Dendritic cell treated with granulocyte-macrophage colony-stimulating factor and Interleukin-4, amounts not matched to agents 40 ng/mL and 50 ng/mL, for 4 days (primary cell): ENCODE results near the gene IARS1.

Source experiments
- H3K27ac Mint-ChIP-seq: one replicate; pipeline ENCODE4 v1.8.0; 2022; ENCODE audit warnings: mild to moderate bottlenecking, mixed read lengths
- H3K27me3 Mint-ChIP-seq: one replicate; pipeline ENCODE4 v1.8.0; 2022; ENCODE audit warnings: mild to moderate bottlenecking, mixed read lengths
- H3K36me3 Mint-ChIP-seq: one replicate; pipeline ENCODE4 v1.8.0; 2022; ENCODE audit warnings: low read depth, mixed read lengths
- H3K4me1 Mint-ChIP-seq: one replicate; pipeline ENCODE4 v1.8.0; 2022; ENCODE audit warnings: low read depth, mixed read lengths
- H3K4me3 Mint-ChIP-seq: one replicate; pipeline ENCODE4 v1.8.0; 2022; ENCODE audit warnings: mild to moderate bottlenecking, moderate library complexity, mixed read lengths
- H3K9me3 Mint-ChIP-seq: one replicate; pipeline ENCODE4 v1.8.0; 2022; ENCODE audit warnings: mixed read lengths
- intact Hi-C: fragments of 100-400 bp; cut with micrococcal nuclease; formaldehyde crosslinking; loops from one replicate; pipeline ENCODE4 v1.15.0; 2022

IARS1 gene

GRCh38 chr9:92293452-92294296, at the start of gene IARS1:
TSS of gene IARS1 (minus strand) at chr9:92293697. CDS start at chr9:92289419, 4,278 bp downstream.
- peaks cover 24% of the 10 kb centered on the region for H3K4me1 Mint-ChIP-seq
- H3K9me3 Mint-ChIP-seq: no peaks in the 10 kb centered on the region
- H3K36me3 Mint-ChIP-seq: peaks cover 31% of the 10 kb centered on the region
- H3K27ac Mint-ChIP-seq: peak within 1 kb of the TSS; percentile 83
- intact Hi-C loops: loop anchor here (1.0 to 10.0 kb wide), 2 partner anchors 32 to 159 kb away; partner anchors contain the start of genes CENPP and NOL8
- H3K27me3 Mint-ChIP-seq: no peaks in the 10 kb centered on the region
- H3K4me3 Mint-ChIP-seq: peak within 1 kb of the TSS; percentile 87

GRCh38 chr9:92342825-92343488, 49.5 kb upstream of the IARS1 start:
- no peaks in the 10 kb centered on the region for H3K4me1 Mint-ChIP-seq
- no peak overlapping the region for H3K27ac Mint-ChIP-seq
- intact Hi-C loops: loop anchor here (1.0 to 5.0 kb wide), 2 partner anchors 94 to 291 kb away; no protein-coding TSS in a partner anchor
- H3K27me3 Mint-ChIP-seq: no peaks in the 10 kb centered on the region
- H3K36me3 Mint-ChIP-seq: peaks cover 21% of the 10 kb centered on the region
- no peaks in the 10 kb centered on the region for H3K9me3 Mint-ChIP-seq
- no peak overlapping the region for H3K4me3 Mint-ChIP-seq

DNA sequence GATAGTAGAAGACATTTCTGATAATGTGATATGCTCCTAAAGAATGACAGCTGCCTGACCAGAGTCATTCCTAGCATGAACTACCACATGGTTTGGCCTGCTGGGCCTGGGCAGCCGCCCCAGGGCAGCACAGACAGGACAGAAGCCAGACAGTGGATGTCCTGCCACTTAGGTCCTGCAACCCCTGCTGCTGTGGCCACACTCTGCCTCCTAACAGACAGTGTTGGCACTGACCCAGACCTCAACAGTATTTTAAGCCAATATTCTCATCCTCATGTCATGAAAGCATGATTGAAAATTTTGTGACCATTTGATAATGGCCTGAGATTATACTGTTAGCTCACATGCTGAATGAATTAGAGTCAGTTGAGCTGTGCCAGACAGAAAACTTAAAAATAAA, 48.1 kb upstream of the IARS1 start:
- Mint-ChIP-seq H3K9me3 (no peaks in the 10 kb centered on the region), H3K27ac (no peak overlapping the region), H3K4me1 (no peaks in the 10 kb centered on the region), H3K4me3 (no peak overlapping the region), H3K36me3 (peaks cover 19% of the 10 kb centered on the region), H3K27me3 (no peaks in the 10 kb centered on the region)
- intact Hi-C loops: loop anchor here (5.0 kb wide), 1 partner anchor 96 kb away; no protein-coding TSS in a partner anchor

DNA sequence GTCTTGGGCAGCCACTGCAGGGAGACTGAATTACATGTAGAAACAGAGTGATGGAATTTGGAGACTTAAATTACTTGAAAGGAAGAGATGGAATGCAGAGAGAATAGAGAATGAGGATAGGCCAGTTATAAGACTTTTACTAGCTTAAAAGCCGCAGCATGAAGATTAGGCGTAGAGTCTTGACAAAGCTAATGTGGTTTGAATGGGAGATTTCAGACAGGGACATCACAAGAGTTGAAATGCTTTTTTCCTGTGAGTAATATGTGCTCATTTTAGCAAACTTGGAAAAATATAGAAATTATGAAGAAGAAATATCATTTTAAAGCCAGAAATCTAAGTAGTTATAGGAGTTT, 39.8 kb upstream of the IARS1 start:
- Mint-ChIP-seq H3K9me3 (no peaks in the 10 kb centered on the region), H3K4me3 (no peak overlapping the region), H3K27me3 (no peaks in the 10 kb centered on the region), H3K27ac (no peak overlapping the region), H3K4me1 (no peaks in the 10 kb centered on the region), H3K36me3 (peaks cover 6% of the 10 kb centered on the region)
- intact Hi-C loops: no loop called here

- Mint-ChIP-seq H3K9me3 (no peaks in the 10 kb centered on the region), H3K27ac (no peak overlapping the region), H3K4me1 (no peaks in the 10 kb centered on the region), H3K4me3 (no peak overlapping the region), H3K27me3 (no peaks in the 10 kb centered on the region), H3K36me3 (peaks cover 6% of the 10 kb centered on the region)
- intact Hi-C loops: no loop called here
Measured at GRCh38 chr9:92332577-92333281, 39.2 kb upstream of the IARS1 start.

GRCh38 chr9:92328225-92328624, 34.7 kb upstream of the IARS1 start:
- H3K36me3 Mint-ChIP-seq: peaks cover 20% of the 10 kb centered on the region
- H3K27me3 Mint-ChIP-seq: no peaks in the 10 kb centered on the region
- no peaks in the 10 kb centered on the region for H3K9me3 Mint-ChIP-seq
- H3K4me1 Mint-ChIP-seq: peaks cover 22% of the 10 kb centered on the region
- intact Hi-C loops: loop anchor here (5.0 kb wide), 2 partner anchors 109 to 304 kb away; no protein-coding TSS in a partner anchor
- no peak overlapping the region for H3K27ac Mint-ChIP-seq
- H3K4me3 Mint-ChIP-seq: no peak overlapping the region

DNA sequence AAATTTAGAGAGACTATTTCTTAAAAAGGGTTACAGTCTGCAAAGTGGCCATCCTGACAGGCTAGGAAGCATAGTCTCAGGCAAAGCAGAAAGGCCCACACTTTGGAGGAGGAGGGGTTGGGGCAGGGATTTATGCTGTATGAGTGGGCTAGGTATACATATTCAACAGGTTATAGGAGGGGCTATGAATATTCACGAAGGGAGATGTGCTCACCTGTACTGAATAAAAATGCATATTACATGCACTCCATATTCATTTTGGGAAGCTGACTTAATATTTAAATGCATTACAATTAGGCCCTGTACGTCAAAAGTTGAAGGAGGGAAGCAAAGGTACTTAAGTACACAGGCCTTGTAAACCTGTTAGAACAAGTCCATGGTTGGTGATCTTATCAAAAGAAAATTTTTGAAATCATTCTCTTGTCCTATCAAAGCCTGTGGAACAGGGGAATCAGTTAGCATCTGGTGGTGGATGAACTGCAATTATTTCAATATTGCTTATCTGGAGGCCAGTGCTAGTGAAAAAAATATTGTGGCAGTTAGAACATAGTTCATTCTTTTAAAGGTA, 33.9 kb upstream of the IARS1 start:
- Mint-ChIP-seq H3K9me3 (no peaks in the 10 kb centered on the region), H3K27me3 (no peaks in the 10 kb centered on the region), H3K4me1 (peaks cover 22% of the 10 kb centered on the region), H3K4me3 (no peak overlapping the region), H3K36me3 (peaks cover 25% of the 10 kb centered on the region), H3K27ac (no peak overlapping the region)
- intact Hi-C loops: loop anchor here (5.0 kb wide), 2 partner anchors 110 to 305 kb away; no protein-coding TSS in a partner anchor

GRCh38 chr9:92325991-92326500, 32.5 kb upstream of the IARS1 start:
- no peaks in the 10 kb centered on the region for H3K27me3 Mint-ChIP-seq
- H3K4me3 Mint-ChIP-seq: peak overlapping the region; percentile 91
- H3K9me3 Mint-ChIP-seq: no peaks in the 10 kb centered on the region
- H3K36me3 Mint-ChIP-seq: peaks cover 38% of the 10 kb centered on the region
- peak overlapping the region; percentile 99 for H3K27ac Mint-ChIP-seq
- peaks cover 22% of the 10 kb centered on the region for H3K4me1 Mint-ChIP-seq
- intact Hi-C loops: loop anchor here (1.0 to 5.0 kb wide), 4 partner anchors 33 to 344 kb away; partner anchors contain the start of genes IARS1 and IPPK

- intact Hi-C loops: loop anchor here (1.0 to 5.0 kb wide), 4 partner anchors 32 to 345 kb away; partner anchors contain the start of genes IARS1 and IPPK
Measured at GRCh38 chr9:92325269-92325990, 31.9 kb upstream of the IARS1 start, which contains the start of the genes CENPP and NOL8. TSS of gene CENPP (plus strand) at chr9:92325953. TSS of gene NOL8 (minus strand) at chr9:92325350. CDS start at chr9:92324161, 1,189 bp downstream.

DNA sequence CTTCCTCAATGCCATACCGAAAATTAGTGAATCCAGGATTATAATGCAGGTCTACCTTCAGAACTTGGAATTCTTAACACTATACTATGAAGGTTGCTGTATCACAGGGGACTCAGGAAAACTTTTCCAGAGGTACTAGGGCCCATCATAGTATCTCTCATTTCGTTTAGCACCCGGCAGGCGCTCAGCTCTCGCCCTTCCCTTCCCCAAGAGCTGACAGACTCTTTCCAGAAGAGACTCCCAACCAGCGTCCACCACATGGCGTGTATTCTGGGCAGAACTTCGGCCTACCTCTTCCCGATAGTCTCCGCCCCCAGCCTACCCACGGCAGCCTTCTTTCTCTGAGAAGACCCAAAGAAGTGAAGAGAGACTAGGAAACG, 31.4 kb upstream of the IARS1 start:
- peak overlapping the region; percentile 99 for H3K27ac Mint-ChIP-seq
- peaks cover 22% of the 10 kb centered on the region for H3K4me1 Mint-ChIP-seq
- intact Hi-C loops: loop anchor here (1.0 to 5.0 kb wide), 4 partner anchors 32 to 345 kb away; partner anchors contain the start of genes IARS1 and IPPK
- no peaks in the 10 kb centered on the region for H3K27me3 Mint-ChIP-seq
- peak overlapping the region; percentile 91 for H3K4me3 Mint-ChIP-seq
- H3K9me3 Mint-ChIP-seq: no peaks in the 10 kb centered on the region
- H3K36me3 Mint-ChIP-seq: peaks cover 50% of the 10 kb centered on the region

More at GRCh38 chr9:92325269-92325990, 31.9 kb upstream of the IARS1 start, which contains the start of the genes CENPP and NOL8:
- Mint-ChIP-seq H3K27ac (peak within 1 kb of the TSS; percentile 99), H3K9me3 (no peaks in the 10 kb centered on the region), H3K4me1 (peaks cover 22% of the 10 kb centered on the region), H3K27me3 (no peaks in the 10 kb centered on the region), H3K4me3 (peak within 1 kb of the TSS; percentile 91), H3K36me3 (peaks cover 44% of the 10 kb centered on the region)

DNA sequence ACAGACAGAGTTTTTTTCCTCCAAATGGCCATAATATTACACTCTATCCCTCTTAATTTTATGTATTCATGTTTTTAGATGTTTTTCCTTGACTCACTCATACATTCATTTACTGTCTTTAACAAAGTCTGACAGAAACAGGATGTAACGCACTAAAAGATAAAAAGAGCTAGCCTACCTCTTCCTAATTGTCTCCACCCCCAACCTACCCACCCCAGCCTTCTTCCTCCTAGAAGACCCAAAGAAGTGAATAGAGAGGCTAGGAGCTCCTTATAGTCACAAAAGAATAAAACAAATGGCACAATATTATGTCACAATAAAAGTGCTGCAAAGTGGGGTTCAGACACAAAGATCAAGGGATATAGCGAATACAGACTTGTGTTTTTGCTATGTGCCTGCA, 30.9 kb upstream of the IARS1 start:
- Mint-ChIP-seq H3K27me3 (no peaks in the 10 kb centered on the region), H3K36me3 (peaks cover 54% of the 10 kb centered on the region), H3K4me1 (peaks cover 22% of the 10 kb centered on the region), H3K9me3 (no peaks in the 10 kb centered on the region), H3K4me3 (peak overlapping the region; percentile 91), H3K27ac (peak overlapping the region; percentile 99)
- intact Hi-C loops: no loop called here

- no peak overlapping the region for H3K4me3 Mint-ChIP-seq
- intact Hi-C loops: no loop called here
- peaks cover 98% of the 10 kb centered on the region for H3K36me3 Mint-ChIP-seq
- H3K27me3 Mint-ChIP-seq: no peaks in the 10 kb centered on the region
- no peaks in the 10 kb centered on the region for H3K9me3 Mint-ChIP-seq
- H3K4me1 Mint-ChIP-seq: peaks cover 13% of the 10 kb centered on the region
- H3K27ac Mint-ChIP-seq: no peak overlapping the region
Measured at GRCh38 chr9:92315456-92315855, 22.0 kb upstream of the IARS1 start.
